GM18499 (cell line): ENCODE results near the gene PLCB4.
"Not testable (repeated sequence)": the region's sequence is repeated elsewhere in the genome, so short reads cannot be mapped to it uniquely, and the experiment has no call there.

Experiments
- ATAC-seq: cut with Tn5 transposase; IDR thresholded peaks from one replicate; pipeline ENCODE4 v1.9.1; 2021; ENCODE audit warnings: moderate number of reproducible peaks; ENCODE audit not compliant: insufficient read depth, unreplicated experiment

PLCB4 gene

GRCh38 chr20:9139106-9139833 lies 70.4 kb downstream of the PLCB4 start:
- ATAC-seq: no peak

GRCh38 chr20:9140162-9140760 lies 71.4 kb downstream of the PLCB4 start:
- ATAC-seq: no peak

GRCh38 chr20:9141070-9141469 lies 72.2 kb downstream of the PLCB4 start:
- ATAC-seq: no peak

GRCh38 chr20:9141921-9142320 lies 73.0 kb downstream of the PLCB4 start:
- no peak for ATAC-seq

GRCh38 chr20:9142809-9143208 lies 73.9 kb downstream of the PLCB4 start:
- no peak for ATAC-seq

- ATAC-seq: no peak
These were observed 75.0 kb downstream of the PLCB4 start for GRCh38 chr20:9143926-9144325.

GRCh38 chr20:9144643-9145042 lies 75.8 kb downstream of the PLCB4 start:
- ATAC-seq: no peak

- ATAC-seq: no peak
These were observed 76.3 kb downstream of the PLCB4 start for GRCh38 chr20:9145142-9145541.

- no peak for ATAC-seq
These were observed 77.8 kb downstream of the PLCB4 start for GRCh38 chr20:9146649-9147048.

GRCh38 chr20:9147547-9148024 lies 78.7 kb downstream of the PLCB4 start:
- no peak for ATAC-seq

GRCh38 chr20:9148291-9148690 lies 79.4 kb downstream of the PLCB4 start:
- ATAC-seq: no peak

- ATAC-seq: no peak
These were observed 80.2 kb downstream of the PLCB4 start for GRCh38 chr20:9149087-9149486.

GRCh38 chr20:9149796-9150195 lies 80.9 kb downstream of the PLCB4 start:
- ATAC-seq: no peak

- ATAC-seq: no peak
These were observed 81.8 kb downstream of the PLCB4 start for GRCh38 chr20:9150679-9151078.

GRCh38 chr20:9152139-9152538 lies 83.3 kb downstream of the PLCB4 start:
- ATAC-seq: not testable (repeated sequence)

- no peak for ATAC-seq
These were observed 85.7 kb downstream of the PLCB4 start for GRCh38 chr20:9154464-9155024.

- ATAC-seq: no peak
These were observed 87.8 kb downstream of the PLCB4 start for GRCh38 chr20:9156529-9157280.

GRCh38 chr20:9160331-9160730 lies 91.4 kb downstream of the PLCB4 start:
- no peak for ATAC-seq

- ATAC-seq: no peak
These were observed 91.9 kb downstream of the PLCB4 start for GRCh38 chr20:9160757-9161156.

- no peak for ATAC-seq
These were observed 92.4 kb downstream of the PLCB4 start for GRCh38 chr20:9161311-9161710.

GRCh38 chr20:9163251-9163650 lies 94.4 kb downstream of the PLCB4 start:
- ATAC-seq: no peak
